ENCODE data around the gene GPBAR1.

GPBAR1 gene

DNA sequence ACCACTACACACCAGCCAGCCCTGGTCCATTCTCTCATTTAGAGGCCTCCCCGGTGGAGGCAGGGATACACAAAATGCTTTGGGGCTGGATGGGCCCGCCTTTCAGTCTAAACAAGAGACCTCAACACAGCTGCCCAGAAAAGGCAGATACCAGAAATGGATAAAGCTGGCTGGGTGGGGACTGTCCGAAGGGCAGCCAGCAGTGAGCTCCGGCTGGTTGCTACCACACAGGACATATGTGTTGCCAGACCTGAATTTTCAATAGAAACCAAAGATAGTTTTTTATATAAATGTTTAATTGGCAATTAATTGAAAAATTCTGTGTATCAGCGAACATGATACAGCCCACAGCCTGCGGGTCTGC is 1.4 kb downstream of the GPBAR1 start:
- DNase-seq (ENCODE audit: insufficient read length) = no peak
- TF ChIP-seq POLR2A (IDR thresholded peaks at IDR 0.05; ENCODE audit: low read depth, low read length) = no peak
- no peak for TF ChIP-seq POLR2AphosphoS5 (IDR thresholded peaks at IDR 0.05; ENCODE audit: low read depth, low read length)
- FAIRE-seq = no peak

- no peak for DNase-seq (ENCODE audit: insufficient read length)
- TF ChIP-seq TAF1 (IDR thresholded peaks at IDR 0.05; ENCODE audit: borderline replicate concordance, low read depth, low read length) = no peak
- 0 out of 2 replicates have a peak, but pooled peaks have one; percentile 24 for TF ChIP-seq POLR2AphosphoS5 (IDR thresholded peaks at IDR 0.05; ENCODE audit: low read depth, low read length)
- no peak for TF ChIP-seq POLR2A (IDR thresholded peaks at IDR 0.05; ENCODE audit: low read depth, low read length)
- FAIRE-seq = no peak
These were observed 2.1 kb downstream of the GPBAR1 start for GRCh38 chr2:218262631-218263586.

DNA sequence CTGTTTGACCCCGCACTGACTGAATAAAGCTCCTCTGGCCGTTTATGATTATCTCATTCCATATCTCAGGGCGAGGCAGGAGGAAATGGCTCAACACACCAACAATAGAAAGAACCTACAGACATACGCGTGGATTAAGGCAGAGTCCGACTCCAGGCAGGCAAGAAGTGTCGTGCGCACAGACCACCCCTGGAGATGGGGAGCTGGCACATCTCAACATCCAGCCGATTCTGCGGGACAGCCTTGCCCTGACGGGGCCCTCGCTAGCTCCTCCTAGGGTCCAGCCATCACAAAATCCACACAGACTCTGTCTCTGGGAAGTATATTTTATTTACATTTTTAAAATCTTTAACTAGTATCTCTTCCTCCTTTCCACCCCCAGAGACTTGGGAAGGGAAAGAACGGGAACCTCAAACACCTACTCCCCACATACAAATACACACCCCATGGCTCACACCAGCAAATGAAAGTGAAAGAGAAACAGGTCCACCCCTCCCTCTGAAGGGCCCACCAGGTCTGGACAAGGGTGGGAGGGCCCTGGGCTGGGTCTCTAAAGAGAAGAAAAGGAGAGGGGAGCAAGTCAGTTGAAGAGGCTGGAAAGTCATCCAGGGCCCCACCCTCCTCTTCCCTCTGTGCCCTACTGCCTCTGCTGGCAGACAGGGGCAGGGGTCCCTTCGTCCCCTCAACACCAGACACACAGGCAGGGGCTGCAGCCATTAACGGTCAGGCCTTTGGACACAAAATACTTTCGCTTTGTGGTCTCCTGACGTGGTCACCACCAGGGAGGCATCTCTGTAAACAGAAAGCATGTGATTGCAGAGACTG is 3.2 kb downstream of the GPBAR1 start:
- TF ChIP-seq POLR2AphosphoS5 (IDR thresholded peaks at IDR 0.05; ENCODE audit: low read depth, low read length) (no peak), TAF1 (IDR thresholded peaks at IDR 0.05; ENCODE audit: borderline replicate concordance, low read depth, low read length) (no peak)
- DNase-seq (ENCODE audit: insufficient read length) (no peak), FAIRE-seq (no peak)

GRCh38 chr2:218264773-218265561 is 4.2 kb downstream of the GPBAR1 start:
- TF ChIP-seq POLR2AphosphoS5 (IDR thresholded peaks at IDR 0.05; ENCODE audit: low read depth, low read length) (no peak), POLR2A (IDR thresholded peaks at IDR 0.05; ENCODE audit: low read depth, low read length) (no peak), TAF1 (IDR thresholded peaks at IDR 0.05; ENCODE audit: borderline replicate concordance, low read depth, low read length) (no peak)
- DNase-seq (ENCODE audit: insufficient read length) = no peak
- FAIRE-seq = no peak

- DNase-seq (ENCODE audit: insufficient read length) (no peak), FAIRE-seq (no peak)
- TF ChIP-seq TAF1 (IDR thresholded peaks at IDR 0.05; ENCODE audit: borderline replicate concordance, low read depth, low read length) (no peak), POLR2A (IDR thresholded peaks at IDR 0.05; ENCODE audit: low read depth, low read length) (no peak), POLR2AphosphoS5 (IDR thresholded peaks at IDR 0.05; ENCODE audit: low read depth, low read length) (no peak)
These were observed 4.8 kb downstream of the GPBAR1 start for GRCh38 chr2:218265626-218266025.

- no peak for TF ChIP-seq TAF1 (IDR thresholded peaks at IDR 0.05; ENCODE audit: borderline replicate concordance, low read depth, low read length)
- TF ChIP-seq POLR2AphosphoS5 (IDR thresholded peaks at IDR 0.05; ENCODE audit: low read depth, low read length) = no peak
- no peak for TF ChIP-seq POLR2A (IDR thresholded peaks at IDR 0.05; ENCODE audit: low read depth, low read length)
- no peak for FAIRE-seq
- DNase-seq (ENCODE audit: insufficient read length) = no peak
These were observed 5.6 kb downstream of the GPBAR1 start for GRCh38 chr2:218266316-218266979.

- DNase-seq (ENCODE audit: insufficient read length) (no peak), FAIRE-seq (no peak)
- no peak for TF ChIP-seq POLR2A (IDR thresholded peaks at IDR 0.05; ENCODE audit: low read depth, low read length)
- no peak for TF ChIP-seq POLR2AphosphoS5 (IDR thresholded peaks at IDR 0.05; ENCODE audit: low read depth, low read length)
- no peak for TF ChIP-seq TAF1 (IDR thresholded peaks at IDR 0.05; ENCODE audit: borderline replicate concordance, low read depth, low read length)
These were observed 6.4 kb downstream of the GPBAR1 start for GRCh38 chr2:218267259-218267658.

DNA sequence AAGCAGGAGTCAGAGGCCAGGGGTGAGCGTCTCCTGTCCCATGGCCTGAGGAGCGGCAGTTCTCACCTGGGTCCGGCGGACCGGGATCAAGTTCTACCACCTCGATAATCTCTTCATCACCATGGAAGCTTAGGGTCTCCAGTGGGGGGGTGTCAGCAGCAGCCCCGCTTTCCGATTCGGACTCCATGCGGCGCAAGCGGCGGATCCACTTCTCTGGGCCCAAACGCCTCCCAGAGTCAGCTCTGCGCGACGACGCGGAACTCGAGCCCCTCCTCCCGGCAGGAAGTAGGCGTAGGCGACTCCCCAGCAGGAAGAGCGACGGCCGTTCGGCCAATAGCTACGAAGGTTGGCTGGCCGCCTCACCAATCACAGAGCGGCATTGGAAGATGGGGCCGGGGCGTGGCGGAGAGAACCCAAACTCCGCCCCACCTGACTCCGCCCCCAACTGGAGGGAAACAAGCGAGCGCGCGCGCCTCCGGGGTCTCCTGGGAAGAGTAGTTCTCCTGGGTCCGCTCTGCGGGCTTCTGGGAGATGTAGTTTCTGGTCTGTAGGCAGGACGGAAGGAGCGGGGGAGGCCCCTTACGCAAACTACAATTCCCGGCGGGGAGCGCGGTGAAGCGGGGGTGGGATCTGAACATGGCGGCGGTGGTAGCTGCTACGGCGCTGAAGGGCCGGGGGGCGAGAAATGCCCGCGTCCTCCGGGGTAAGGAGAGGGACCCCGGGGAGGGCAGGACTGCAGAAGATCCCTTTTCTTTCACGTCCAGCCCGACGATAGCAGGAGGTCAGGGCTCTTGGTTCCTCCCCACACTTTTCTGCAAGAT is 9.3 kb downstream of the GPBAR1 start, which contains the start of the genes AAMP and PNKD:
Gene AAMP, minus strand, starts transcription at position 238 of the 821 bp plus-strand sequence. Its CDS starts 51 bp downstream, at position 187.
Gene PNKD, plus strand, starts transcription at position 620 of the 821 bp plus-strand sequence. Its CDS starts 17 bp downstream, at position 637.
- peak; percentile 99 for FAIRE-seq
- TF ChIP-seq POLR2AphosphoS5 (IDR thresholded peaks at IDR 0.05; ENCODE audit: low read depth, low read length) (peak; percentile 77), POLR2A (IDR thresholded peaks at IDR 0.05; ENCODE audit: low read depth, low read length) (peak; percentile 81), TAF1 (IDR thresholded peaks at IDR 0.05; ENCODE audit: borderline replicate concordance, low read depth, low read length) (peak; percentile 76; the same call in 1 of the 2 replicates)
- peak; percentile 99 for DNase-seq (ENCODE audit: insufficient read length)

- no peak for DNase-seq (ENCODE audit: insufficient read length)
- TF ChIP-seq POLR2A (IDR thresholded peaks at IDR 0.05; ENCODE audit: low read depth, low read length) = no peak
- TF ChIP-seq POLR2AphosphoS5 (IDR thresholded peaks at IDR 0.05; ENCODE audit: low read depth, low read length) = no peak
- TF ChIP-seq TAF1 (IDR thresholded peaks at IDR 0.05; ENCODE audit: borderline replicate concordance, low read depth, low read length) = no peak
- FAIRE-seq = no peak
These were observed 10.1 kb downstream of the GPBAR1 start for GRCh38 chr2:218270721-218271486.

Measured in GM12892 (cell line).